HL-60 (cell line): ENCODE data around the gene CCND2.
A peak's percentile ranks its signal among the peaks of the same experiment; 100 is the strongest.

Experiments
- DNase-seq, 2 experiments: peaks; one replicate each; pipeline ENCODE4 v3.0.0-alpha.2; 2010 to 2020; ENCODE audit warnings: low read depth in 1 of 2, low spot score in 1 of 2
- H3K27ac ChIP-seq: fragments of 250-450 bp; sonication (Bioruptor Pico); replicated peaks from 2 replicates; pipeline ENCODE4 v1.5.1; 2020; ENCODE audit warnings: mild to moderate bottlenecking, moderate library complexity
- H3K27me3 ChIP-seq: fragments of 250-450 bp; sonication (Bioruptor Pico); 2 replicates; pipeline ENCODE4 v1.5.1; 2021; ENCODE audit warnings: mild to moderate bottlenecking, moderate library complexity; ENCODE audit not compliant: insufficient read depth, poor library complexity, severe bottlenecking
- H3K4me3 ChIP-seq: replicated peaks from 2 replicates; pipeline ENCODE4 v1.5.1; 2011; ENCODE audit warnings: mild to moderate bottlenecking, control low read depth, low read length; ENCODE audit not compliant: insufficient read depth
- CTCF ChIP-seq: IDR thresholded peaks from one replicate; pipeline ENCODE4 v1.5.1; 2011; ENCODE audit warnings: low read length, control low read depth, inconsistent platforms; ENCODE audit not compliant: insufficient read depth
- GABPA ChIP-seq: IDR thresholded peaks from 2 replicates; pipeline ENCODE4 v1.6.1; 2012; ENCODE audit warnings: low read depth
- POLR2AphosphoS5 ChIP-seq: IDR thresholded peaks from 2 replicates; pipeline ENCODE4 v1.6.1; 2012; ENCODE audit warnings: low read depth
- REST ChIP-seq: IDR thresholded peaks from 2 replicates; pipeline ENCODE4 v1.6.1; 2012; ENCODE audit warnings: low read depth; ENCODE audit not compliant: insufficient replicate concordance
- SPI1 ChIP-seq: IDR thresholded peaks from 2 replicates; pipeline ENCODE4 v1.6.1; 2012; ENCODE audit warnings: low read depth, mild to moderate bottlenecking, borderline replicate concordance

The CCND2 gene

GRCh38 chr12:4277205-4277543 lies 3.6 kb downstream of the CCND2 start:
- no peak for TF ChIP-seq CTCF
- no peak for TF ChIP-seq REST
- TF ChIP-seq POLR2AphosphoS5 = no peak
- TF ChIP-seq SPI1 = no peak
- no peak for TF ChIP-seq GABPA
- Histone ChIP-seq H3K27me3 (no peaks in the 10 kb centered on the region), H3K27ac (no peak overlapping the region), H3K4me3 (no peak overlapping the region)
- no peak for DNase-seq

- no peak for DNase-seq
- no peak overlapping the region for H3K27ac ChIP-seq
- TF ChIP-seq REST (no peak), POLR2AphosphoS5 (peak; percentile 11)
- no peak overlapping the region for H3K4me3 ChIP-seq
- H3K27me3 ChIP-seq = no peaks in the 10 kb centered on the region
Observed at GRCh38 chr12:4277857-4278256, 4.3 kb downstream of the CCND2 start.

GRCh38 chr12:4278329-4279197 lies 5.0 kb downstream of the CCND2 start:
- peak; percentile 63 to 83 for DNase-seq
- TF ChIP-seq POLR2AphosphoS5 (peak; percentile 48), SPI1 (peak; percentile 48; the same call in 1 of the 2 replicates), REST (no peak)
- no peak overlapping the region for H3K27ac ChIP-seq
- H3K27me3 ChIP-seq = no peaks in the 10 kb centered on the region
- no peak overlapping the region for H3K4me3 ChIP-seq

GRCh38 chr12:4279198-4279690 lies 5.7 kb downstream of the CCND2 start:
- DNase-seq = no peak
- H3K4me3 ChIP-seq = no peak overlapping the region
- no peaks in the 10 kb centered on the region for H3K27me3 ChIP-seq
- no peak overlapping the region for H3K27ac ChIP-seq
- no peak for TF ChIP-seq REST
- no peak for TF ChIP-seq GABPA
- TF ChIP-seq POLR2AphosphoS5 = no peak
- TF ChIP-seq SPI1 = no peak
- no peak for TF ChIP-seq CTCF
